Caco-2 (cell line): ENCODE results near the gene NKX2-4. TPM values are rescaled to one million over a fixed set of nuclear protein-coding genes. Genes with fewer than 3 reads are reported as not detected.

Experiments used
- BruUV-seq: library from RNA; stranded (reverse); fragments of 400-500 nt; replicated peaks from 2 replicates; lab custom pipeline; 2021; lab: Mats Ljungman, UMichigan
- CTCF ChIA-PET: fragments of 300-600 bp; sonication (Branson Sonifier 250); formaldehyde crosslinking; loops from one replicate; lab custom pipeline; 2022; ENCODE audit warnings: antibody characterized with exemption; lab: Charles Lee
- POLR2A ChIA-PET: fragments of 300-600 bp; sonication (Branson Sonifier 250); formaldehyde crosslinking; loops from one replicate; lab custom pipeline; 2022; ENCODE audit warnings: antibody characterized with exemption; lab: Charles Lee
- DNase-seq, 2 experiments: peaks; one replicate each; pipeline versions ENCODE4 v3.0.0 to v3.0.0-alpha.2; 2020 to 2022
- H3K27me3 ChIP-seq: replicated peaks from 2 replicates; pipeline ENCODE4 v1.6.0; 2011; ENCODE audit warnings: low read length; ENCODE audit not compliant: control insufficient read depth, insufficient read depth
- H3K36me3 ChIP-seq: 2 replicates; pipeline ENCODE4 v1.5.1; 2011; ENCODE audit warnings: low read length; ENCODE audit not compliant: control insufficient read depth, insufficient read depth
- H3K4me1 ChIP-seq: fragments of 250-450 bp; sonication (Bioruptor Pico); 2 replicates; pipeline ENCODE4 v1.5.1; 2020; ENCODE audit warnings: mild to moderate bottlenecking
- H3K4me3 ChIP-seq: 2 replicates; pipeline ENCODE4 v1.5.1; 2011; ENCODE audit warnings: low read depth, mild to moderate bottlenecking, control low read depth, low read length
- H3K9me3 ChIP-seq: fragments of 250-450 bp; sonication (Bioruptor Pico); 2 replicates; pipeline ENCODE4 v1.5.1; 2020; ENCODE audit warnings: mild to moderate bottlenecking, moderate library complexity
- H3K27ac Mint-ChIP-seq: one replicate; pipeline ENCODE4 v1.8.0; 2022; ENCODE audit warnings: mixed read lengths; ENCODE audit not compliant: unreplicated experiment
- H3K27me3 Mint-ChIP-seq: one replicate; pipeline ENCODE4 v1.8.0; 2022; ENCODE audit warnings: mixed read lengths; ENCODE audit not compliant: insufficient read depth, unreplicated experiment
- H3K36me3 Mint-ChIP-seq: one replicate; pipeline ENCODE4 v1.8.0; 2022; ENCODE audit warnings: mild to moderate bottlenecking, mixed read lengths; ENCODE audit not compliant: insufficient read depth, unreplicated experiment
- H3K4me1 Mint-ChIP-seq: one replicate; pipeline ENCODE4 v1.8.0; 2022; ENCODE audit warnings: low read depth, mixed read lengths; ENCODE audit not compliant: unreplicated experiment
- H3K4me3 Mint-ChIP-seq: one replicate; pipeline ENCODE4 v1.8.0; 2022; ENCODE audit warnings: mild to moderate bottlenecking, moderate library complexity, mixed read lengths; ENCODE audit not compliant: unreplicated experiment
- H3K9me3 Mint-ChIP-seq: one replicate; pipeline ENCODE4 v1.8.0; 2022; ENCODE audit warnings: mixed read lengths; ENCODE audit not compliant: unreplicated experiment
- intact Hi-C: fragments of 100-400 bp; cut with micrococcal nuclease; formaldehyde crosslinking; loops from one replicate; pipeline ENCODE4 v1.10.0; 2022; ENCODE audit not compliant: unreplicated experiment
- total RNA-seq: library from RNA; stranded (reverse); gene quantifications from 2 replicates; pipeline ENCODE4 v1.2.3, GENCODE V29; 2022
- TF ChIP-seq, protein P1 (sequence below), 2 experiments: fragments of 200-600 bp in 1 of 2; IDR thresholded peaks; 1 replicate in 1 of 2; 2 replicates in 1 of 2; pipeline versions ENCODE4 v1.5.1 to v1.8.0; 2011 to 2022; ENCODE audit warnings: antibody characterized with exemption in 1 of 2, control low read depth in 1 of 2, inconsistent platforms in 1 of 2, low read depth in 1 of 2, low read length in 1 of 2, mild to moderate bottlenecking in 1 of 2, moderate library complexity in 1 of 2; ENCODE audit not compliant: insufficient read depth in 1 of 2, severe bottlenecking in 1 of 2, unreplicated experiment in 1 of 2

NKX2-4 gene
- total RNA-seq, 1 experiment from 2014 or later = not detected

DNA sequence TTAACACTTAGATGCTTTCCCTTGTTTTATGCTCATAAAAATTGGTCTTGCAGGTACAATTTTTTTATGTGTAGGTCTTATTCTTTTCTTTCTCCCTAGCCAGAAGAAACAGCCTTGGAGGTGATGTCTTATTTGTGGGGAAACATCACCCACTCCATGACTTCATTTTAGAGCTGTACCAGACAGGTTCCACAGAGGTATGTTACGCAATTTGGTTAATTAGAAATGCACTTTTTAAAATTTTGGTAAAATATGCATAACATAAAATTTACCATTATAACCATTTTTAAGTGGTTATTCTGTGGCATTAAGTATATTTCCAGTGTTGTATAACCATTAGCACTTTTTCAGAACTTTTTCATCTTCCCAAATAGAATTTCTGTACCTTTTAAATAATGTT is 41.3 kb downstream of the NKX2-4 start:
- Mint-ChIP-seq H3K9me3 (no peaks in the 10 kb centered on the region), H3K4me1 (peaks cover 8% of the 10 kb centered on the region), H3K36me3 (peaks cover 26% of the 10 kb centered on the region), H3K27me3 (no peaks in the 10 kb centered on the region), H3K4me3 (no peak overlapping the region), H3K27ac (no peak overlapping the region)
- intact Hi-C loops = no loop called here
- DNase-seq = no peak
- Histone ChIP-seq H3K36me3 (peaks cover 1% of the 10 kb centered on the region; the same call in 1 of the 2 replicates), H3K9me3 (no peaks in the 10 kb centered on the region), H3K4me3 (no peak overlapping the region), H3K27me3 (no peaks in the 10 kb centered on the region), H3K4me1 (peaks cover 9% of the 10 kb centered on the region; the same call in 1 of the 2 replicates)
- ChIA-PET CTCF (no interaction called here), POLR2A (no interaction called here)
- TF ChIP-seq, protein P1, sequence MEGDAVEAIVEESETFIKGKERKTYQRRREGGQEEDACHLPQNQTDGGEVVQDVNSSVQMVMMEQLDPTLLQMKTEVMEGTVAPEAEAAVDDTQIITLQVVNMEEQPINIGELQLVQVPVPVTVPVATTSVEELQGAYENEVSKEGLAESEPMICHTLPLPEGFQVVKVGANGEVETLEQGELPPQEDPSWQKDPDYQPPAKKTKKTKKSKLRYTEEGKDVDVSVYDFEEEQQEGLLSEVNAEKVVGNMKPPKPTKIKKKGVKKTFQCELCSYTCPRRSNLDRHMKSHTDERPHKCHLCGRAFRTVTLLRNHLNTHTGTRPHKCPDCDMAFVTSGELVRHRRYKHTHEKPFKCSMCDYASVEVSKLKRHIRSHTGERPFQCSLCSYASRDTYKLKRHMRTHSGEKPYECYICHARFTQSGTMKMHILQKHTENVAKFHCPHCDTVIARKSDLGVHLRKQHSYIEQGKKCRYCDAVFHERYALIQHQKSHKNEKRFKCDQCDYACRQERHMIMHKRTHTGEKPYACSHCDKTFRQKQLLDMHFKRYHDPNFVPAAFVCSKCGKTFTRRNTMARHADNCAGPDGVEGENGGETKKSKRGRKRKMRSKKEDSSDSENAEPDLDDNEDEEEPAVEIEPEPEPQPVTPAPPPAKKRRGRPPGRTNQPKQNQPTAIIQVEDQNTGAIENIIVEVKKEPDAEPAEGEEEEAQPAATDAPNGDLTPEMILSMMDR (IDR thresholded peaks at IDR 0.05; ENCODE audit: insufficient read depth in 1 of 2, low read depth in 1 of 2, low read length in 1 of 2, severe bottlenecking in 1 of 2, unreplicated experiment in 1 of 2) = no peak
- no TSS peak for BruUV-seq

DNA sequence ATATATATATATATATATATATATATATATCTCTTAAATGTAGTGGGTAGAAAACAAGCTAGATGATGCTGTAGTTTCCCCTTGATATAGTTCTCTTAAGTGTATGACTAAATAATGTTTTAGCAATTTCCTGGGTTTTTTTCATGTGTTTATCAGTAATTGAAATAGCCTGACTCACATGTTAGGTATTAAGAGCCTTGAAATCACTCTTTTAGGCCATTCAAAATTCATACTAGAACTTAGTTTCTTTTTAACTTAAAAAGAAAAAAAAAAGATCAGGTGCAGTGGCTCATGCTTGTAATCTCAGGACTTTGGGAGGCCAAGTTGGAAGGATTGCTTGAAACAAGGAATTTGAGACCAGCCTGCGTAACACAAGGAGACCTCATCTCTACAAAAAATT is 44.1 kb downstream of the NKX2-4 start:
- peaks cover 8% of the 10 kb centered on the region; the same call in 1 of the 2 replicates for H3K4me1 ChIP-seq
- ChIA-PET CTCF (interaction anchor here (1.1 kb wide), 1 partner anchor 50 kb away, joined by 6 read pairs; the partner anchor contains the start of gene XRN2), POLR2A (interaction anchor here (1.0 kb wide), 1 partner anchor 50 kb away, joined by 4 read pairs; the partner anchor contains the start of gene XRN2)
- Mint-ChIP-seq H3K4me1 (no peaks in the 10 kb centered on the region), H3K27ac (no peak overlapping the region), H3K27me3 (no peaks in the 10 kb centered on the region), H3K4me3 (no peak overlapping the region), H3K36me3 (peaks cover 20% of the 10 kb centered on the region), H3K9me3 (no peaks in the 10 kb centered on the region)
- H3K36me3 ChIP-seq = no peaks in the 10 kb centered on the region
- DNase-seq = no peak
- BruUV-seq = no TSS peak
- intact Hi-C loops = no loop called here
- H3K9me3 ChIP-seq = no peaks in the 10 kb centered on the region
- H3K4me3 ChIP-seq = no peak overlapping the region
- H3K27me3 ChIP-seq = no peaks in the 10 kb centered on the region
- TF ChIP-seq, protein P1 (IDR thresholded peaks at IDR 0.05; ENCODE audit: insufficient read depth in 1 of 2, low read depth in 1 of 2, low read length in 1 of 2, severe bottlenecking in 1 of 2, unreplicated experiment in 1 of 2) = no peak

DNA sequence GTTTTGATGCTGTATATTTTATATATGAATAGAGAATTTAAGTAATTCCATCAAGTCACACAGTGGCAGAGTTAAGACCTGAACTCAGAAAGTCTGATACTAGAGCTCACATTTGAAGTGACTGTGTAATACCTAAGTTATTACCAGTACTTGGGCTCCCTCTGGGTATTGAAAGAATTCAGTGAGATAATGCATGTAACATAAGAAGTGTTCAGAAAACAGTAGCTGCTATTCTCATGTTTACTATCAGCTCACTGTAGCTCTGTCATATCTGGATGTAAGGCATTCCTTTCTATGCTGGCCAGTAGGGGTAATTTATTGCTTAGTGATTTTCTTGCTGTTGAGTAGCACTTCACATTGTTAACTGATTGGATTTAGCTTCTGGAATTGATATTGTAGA is 44.6 kb downstream of the NKX2-4 start:
- Mint-ChIP-seq H3K9me3 (no peaks in the 10 kb centered on the region), H3K4me3 (no peak overlapping the region), H3K4me1 (no peaks in the 10 kb centered on the region), H3K36me3 (peaks cover 25% of the 10 kb centered on the region), H3K27me3 (no peaks in the 10 kb centered on the region), H3K27ac (no peak overlapping the region)
- no peak for DNase-seq
- H3K36me3 ChIP-seq = no peaks in the 10 kb centered on the region
- H3K27me3 ChIP-seq = no peaks in the 10 kb centered on the region
- no TSS peak for BruUV-seq
- peaks cover 3% of the 10 kb centered on the region; the same call in 1 of the 2 replicates for H3K4me1 ChIP-seq
- ChIA-PET CTCF (interaction anchor here (0.5 to 1.1 kb wide), 2 partner anchors 49 to 228 kb away, joined by 4 to 6 read pairs; partner anchors contain the start of gene XRN2), POLR2A (interaction anchor here (1.0 kb wide), 1 partner anchor 49 kb away, joined by 4 read pairs; the partner anchor contains the start of gene XRN2)
- no peaks in the 10 kb centered on the region for H3K9me3 ChIP-seq
- intact Hi-C loops = no loop called here
- TF ChIP-seq, protein P1 (IDR thresholded peaks at IDR 0.05; ENCODE audit: insufficient read depth in 1 of 2, low read depth in 1 of 2, low read length in 1 of 2, severe bottlenecking in 1 of 2, unreplicated experiment in 1 of 2) = no peak
- H3K4me3 ChIP-seq = no peak overlapping the region

Other genes starting within 250 kb of the NKX2-4 start
- 79.8 and 86.3 TPM in 2 replicates for gene XRN2, start 94.2 kb downstream of the NKX2-4 start, total RNA-seq
- gene NKX2-2, start 116.5 kb upstream of the NKX2-4 start, total RNA-seq = not detected in 2 replicates